Mononuclear cell (primary cell): ENCODE measurements around the gene UFD1. TPM values are rescaled to one million over a fixed set of nuclear protein-coding genes. Genes with fewer than 3 reads are reported as not detected.
"Not testable (repeated sequence)": the region's sequence is repeated elsewhere in the genome, so short reads cannot be mapped to it uniquely, and the experiment has no call there.

Experiments used
- H3K27me3 ChIP-seq: 2 replicates; pipeline ENCODE4 v1.6.0; 2011; ENCODE audit warnings: low read length, control low read depth; ENCODE audit not compliant: insufficient read depth
- H3K4me1 ChIP-seq: 2 replicates; pipeline ENCODE4 v1.5.1; 2011; ENCODE audit warnings: mild to moderate bottlenecking, low read length, control low read depth; ENCODE audit not compliant: insufficient read depth
- H3K4me3 ChIP-seq: 2 replicates; pipeline ENCODE4 v1.5.1; 2011; ENCODE audit warnings: mild to moderate bottlenecking, low read length, moderate library complexity
- H3K9me3 ChIP-seq: 2 replicates; pipeline ENCODE4 v1.5.1; 2011; ENCODE audit warnings: low read depth, mild to moderate bottlenecking, control low read depth, low read length
- total RNA-seq: library from RNA; depleted of rRNA; stranded (reverse); fragments of >200 nt; gene quantifications from one replicate; pipeline ENCODE4 v1.2.3, GENCODE V29; 2012

The UFD1 gene
- total RNA-seq, 1 donor, result 64.6 TPM

- Histone ChIP-seq H3K4me1 (peaks cover 26% of the 10 kb centered on the region), H3K9me3 (no peaks in the 10 kb centered on the region), H3K4me3 (no peak overlapping the region), H3K27me3 (no peaks in the 10 kb centered on the region)
Observed at GRCh38 chr22:19443544-19444211, 35.3 kb downstream of the UFD1 start.

- Histone ChIP-seq H3K4me3 (no peak overlapping the region), H3K27me3 (no peaks in the 10 kb centered on the region), H3K9me3 (no peaks in the 10 kb centered on the region), H3K4me1 (peaks cover 20% of the 10 kb centered on the region)
Observed at GRCh38 chr22:19442166-19442565, 36.8 kb downstream of the UFD1 start.

GRCh38 chr22:19440411-19441195 lies 38.4 kb downstream of the UFD1 start:
- Histone ChIP-seq H3K4me3 (no peak overlapping the region), H3K4me1 (peaks cover 6% of the 10 kb centered on the region), H3K27me3 (no peaks in the 10 kb centered on the region), H3K9me3 (no peaks in the 10 kb centered on the region)

- Histone ChIP-seq H3K9me3 (no peaks in the 10 kb centered on the region), H3K4me1 (peaks cover 14% of the 10 kb centered on the region), H3K27me3 (no peaks in the 10 kb centered on the region), H3K4me3 (no peak overlapping the region)
Observed at GRCh38 chr22:19438298-19438697, 40.7 kb downstream of the UFD1 start.

GRCh38 chr22:19436444-19437161 lies 42.4 kb downstream of the UFD1 start:
- H3K9me3 ChIP-seq, H3K27me3 ChIP-seq, H3K4me3 ChIP-seq: not testable (repeated sequence)
- peaks cover 22% of the 10 kb centered on the region for H3K4me1 ChIP-seq

GRCh38 chr22:19434829-19435580 lies 44.0 kb downstream of the UFD1 start:
- Histone ChIP-seq H3K9me3 (no peaks in the 10 kb centered on the region), H3K27me3 (no peaks in the 10 kb centered on the region)

GRCh38 chr22:19434401-19434800 lies 44.6 kb downstream of the UFD1 start:
- peaks cover 39% of the 10 kb centered on the region for H3K4me1 ChIP-seq
- no peak overlapping the region for H3K4me3 ChIP-seq
- no peaks in the 10 kb centered on the region for H3K9me3 ChIP-seq
- H3K27me3 ChIP-seq, result no peaks in the 10 kb centered on the region

More at GRCh38 chr22:19434829-19435580, 44.0 kb downstream of the UFD1 start:
- Histone ChIP-seq H3K4me1 (peaks cover 33% of the 10 kb centered on the region), H3K4me3 (no peak overlapping the region)

- H3K4me1 ChIP-seq, result peaks cover 54% of the 10 kb centered on the region
- H3K27me3 ChIP-seq, result no peaks in the 10 kb centered on the region
- H3K4me3 ChIP-seq, result peak within 1 kb of the TSS; percentile 73
- H3K9me3 ChIP-seq, result no peaks in the 10 kb centered on the region
Observed at GRCh38 chr22:19432133-19432851, 46.7 kb downstream of the UFD1 start, which contains the start of gene MRPL40. Gene MRPL40 (plus strand): TSS chr22:19432545. CDS start chr22:19432555, 10 bp downstream.

- H3K27me3 ChIP-seq, result no peaks in the 10 kb centered on the region
- no peaks in the 10 kb centered on the region for H3K9me3 ChIP-seq
- peak within 1 kb of the TSS; percentile 73 for H3K4me3 ChIP-seq
- peaks cover 59% of the 10 kb centered on the region for H3K4me1 ChIP-seq
Observed at GRCh38 chr22:19431649-19432132, 47.3 kb downstream of the UFD1 start, which contains the start of gene HIRA. Gene HIRA (minus strand): TSS chr22:19431733. CDS start chr22:19431476, 257 bp downstream.

- Histone ChIP-seq H3K4me1 (peaks cover 63% of the 10 kb centered on the region), H3K9me3 (no peaks in the 10 kb centered on the region), H3K27me3 (no peaks in the 10 kb centered on the region), H3K4me3 (peak overlapping the region; percentile 73)
Observed at GRCh38 chr22:19430890-19431541, 48.0 kb downstream of the UFD1 start.

- Histone ChIP-seq H3K4me1 (peaks cover 70% of the 10 kb centered on the region), H3K27me3 (no peaks in the 10 kb centered on the region), H3K9me3 (no peaks in the 10 kb centered on the region), H3K4me3 (peak overlapping the region; percentile 73)
Observed at GRCh38 chr22:19429950-19430889, 48.8 kb downstream of the UFD1 start.

GRCh38 chr22:19424186-19424500 lies 54.9 kb downstream of the UFD1 start:
- Histone ChIP-seq H3K27me3 (no peaks in the 10 kb centered on the region), H3K4me1 (peaks cover 84% of the 10 kb centered on the region), H3K4me3 (no peak overlapping the region), H3K9me3 (no peaks in the 10 kb centered on the region)
